Smooth muscle cell of the coronary artery (primary cell): Measurements from ENCODE around the gene KIAA1328. TPM values are rescaled to one million over a fixed set of nuclear protein-coding genes. Genes with fewer than 3 reads are reported as not detected.

Experiments
- total RNA-seq: library from RNA; depleted of rRNA; stranded (reverse); fragments of >200 nt; gene quantifications from 2 replicates; pipeline ENCODE4 v1.2.3, GENCODE V29; 2014; ENCODE audit warnings: low replicate concordance

KIAA1328 gene
- 3.4 and 3.8 TPM in 2 replicates for total RNA-seq

GRCh38 chr18:36828630-36829361, at the start of gene KIAA1328, which contains the start of gene TPGS2:
KIAA1328 (plus strand) TSS chr18:36829127; CDS start chr18:36829139, 12 bp downstream.
TPGS2 (minus strand) TSS chr18:36829002; CDS start chr18:36828767, 235 bp downstream.

Other genes with a start within 250 kb of the KIAA1328 start
- 74.9 and 110 TPM in 2 replicates for gene TPGS2, start 125 bp upstream of the KIAA1328 start, total RNA-seq